Peyer's patch (tissue), 4 donors: ENCODE results near the gene IL34. TPM values are rescaled to one million over a fixed set of nuclear protein-coding genes. Genes with fewer than 3 reads are reported as not detected.
A peak's percentile ranks its signal among the peaks of the same experiment; 100 is the strongest.

ENCODE experiments used
- DNase-seq, 3 donors: peaks; one replicate each; pipeline ENCODE4 v3.0.0-alpha.2; 2017 to 2019
- H3K27ac ChIP-seq, 4 donors: fragments of 200-600 bp; sonication (generic); one replicate each; pipeline ENCODE4 v1.5.1; 2016 to 2019
- H3K27me3 ChIP-seq, 2 donors: fragments of 200-600 bp; sonication (generic); one replicate each; pipeline ENCODE4 v1.5.1; 2019
- H3K36me3 ChIP-seq, 3 donors: fragments of 200-600 bp; sonication (generic); one replicate each; pipeline ENCODE4 v1.5.1; 2016 to 2019
- H3K4me1 ChIP-seq, 4 donors: fragments of 200-600 bp; sonication (generic); one replicate each; pipeline ENCODE4 v1.5.1; 2016 to 2019
- H3K4me3 ChIP-seq, 4 donors: fragments of 200-600 bp; sonication (generic); 1 replicate in 3 of 4; 2 replicates in 1 of 4; pipeline ENCODE4 v1.5.1; 2016 to 2019; ENCODE audit warnings: mild to moderate bottlenecking in 1 of 4
- H3K9me3 ChIP-seq, 4 donors: fragments of 200-600 bp; sonication (generic); one replicate each; pipeline ENCODE4 v1.5.1; 2016 to 2019; ENCODE audit warnings: mild to moderate bottlenecking in 1 of 4
- POLR2A ChIP-seq, 2 donors: fragments of 450-650 bp; IDR thresholded peaks; one replicate each; pipeline ENCODE4 v1.5.1; 2017; ENCODE audit warnings: antibody characterized with exemption in 2 of 2, mild to moderate bottlenecking in 2 of 2, moderate library complexity in 2 of 2
- total RNA-seq, 4 donors: library from RNA; depleted of rRNA; stranded (reverse); fragments of >200 nt; gene quantifications; one replicate each; pipeline ENCODE4 v1.1.0, GENCODE V29; 2016
- TF ChIP-seq, protein P1 (sequence below), 6 experiments: fragments of 450-650 bp in 4 of 6; fragments of 200-600 bp in 2 of 6; sonication (generic) in 1 of 6; IDR thresholded peaks; one replicate each; pipeline ENCODE4 v1.5.1; 2017 to 2019; ENCODE audit warnings: antibody characterized with exemption in 6 of 6, mild to moderate bottlenecking in 3 of 6, moderate library complexity in 1 of 6

Gene IL34
- total RNA-seq, 4 donors from 2014 or later: 1.6 to 23.1 (median 2.6) TPM

- no peak for TF ChIP-seq POLR2A (IDR thresholded peaks at IDR 0.05)
- TF ChIP-seq, protein P1, sequence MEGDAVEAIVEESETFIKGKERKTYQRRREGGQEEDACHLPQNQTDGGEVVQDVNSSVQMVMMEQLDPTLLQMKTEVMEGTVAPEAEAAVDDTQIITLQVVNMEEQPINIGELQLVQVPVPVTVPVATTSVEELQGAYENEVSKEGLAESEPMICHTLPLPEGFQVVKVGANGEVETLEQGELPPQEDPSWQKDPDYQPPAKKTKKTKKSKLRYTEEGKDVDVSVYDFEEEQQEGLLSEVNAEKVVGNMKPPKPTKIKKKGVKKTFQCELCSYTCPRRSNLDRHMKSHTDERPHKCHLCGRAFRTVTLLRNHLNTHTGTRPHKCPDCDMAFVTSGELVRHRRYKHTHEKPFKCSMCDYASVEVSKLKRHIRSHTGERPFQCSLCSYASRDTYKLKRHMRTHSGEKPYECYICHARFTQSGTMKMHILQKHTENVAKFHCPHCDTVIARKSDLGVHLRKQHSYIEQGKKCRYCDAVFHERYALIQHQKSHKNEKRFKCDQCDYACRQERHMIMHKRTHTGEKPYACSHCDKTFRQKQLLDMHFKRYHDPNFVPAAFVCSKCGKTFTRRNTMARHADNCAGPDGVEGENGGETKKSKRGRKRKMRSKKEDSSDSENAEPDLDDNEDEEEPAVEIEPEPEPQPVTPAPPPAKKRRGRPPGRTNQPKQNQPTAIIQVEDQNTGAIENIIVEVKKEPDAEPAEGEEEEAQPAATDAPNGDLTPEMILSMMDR (IDR thresholded peaks at IDR 0.05): peak in 3 of 6 experiments; percentile 29 to 35 (median 34)
- Histone ChIP-seq H3K9me3 (no peaks in the 10 kb centered on the region), H3K27me3 (no peaks in the 10 kb centered on the region), H3K4me1 (peaks cover 0 to 17% (median 2%) of the 10 kb centered on the region in 4 donors), H3K36me3 (no peaks in the 10 kb centered on the region), H3K27ac (peak overlapping the region in 3 of 4 donors; percentile 35 to 48 (median 48)), H3K4me3 (no peak overlapping the region)
- peak in 2 of 3 donors; percentile 62 to 68 for DNase-seq
These were observed 35.8 kb upstream of the IL34 start for GRCh38 chr16:70610273-70611223.

DNA sequence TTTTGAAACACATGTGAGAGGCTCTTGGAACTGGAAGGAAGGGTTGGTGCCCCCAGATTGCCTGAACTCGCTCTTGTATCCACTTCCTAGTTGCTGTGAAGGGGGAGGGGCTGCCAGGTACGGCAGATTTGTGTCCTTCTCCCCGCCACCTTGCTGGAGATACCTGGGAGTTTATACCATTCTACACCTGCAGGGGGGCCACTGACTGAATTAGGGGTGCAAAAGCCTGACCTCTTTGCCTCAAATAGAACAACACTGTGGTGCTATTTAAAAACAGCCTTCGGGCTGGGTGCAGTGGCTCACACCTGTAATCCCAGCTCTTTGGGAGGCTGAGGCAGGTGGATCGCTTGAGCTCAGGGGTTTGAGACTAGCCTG is 35.1 kb upstream of the IL34 start:
- Histone ChIP-seq H3K36me3 (no peaks in the 10 kb centered on the region), H3K4me1 (peaks cover 0 to 17% (median 2%) of the 10 kb centered on the region in 4 donors), H3K27me3 (no peaks in the 10 kb centered on the region), H3K9me3 (no peaks in the 10 kb centered on the region), H3K4me3 (no peak overlapping the region), H3K27ac (no peak overlapping the region)
- no peak for DNase-seq
- no peak for TF ChIP-seq POLR2A (IDR thresholded peaks at IDR 0.05)
- TF ChIP-seq, protein P1 (IDR thresholded peaks at IDR 0.05): no peak

DNA sequence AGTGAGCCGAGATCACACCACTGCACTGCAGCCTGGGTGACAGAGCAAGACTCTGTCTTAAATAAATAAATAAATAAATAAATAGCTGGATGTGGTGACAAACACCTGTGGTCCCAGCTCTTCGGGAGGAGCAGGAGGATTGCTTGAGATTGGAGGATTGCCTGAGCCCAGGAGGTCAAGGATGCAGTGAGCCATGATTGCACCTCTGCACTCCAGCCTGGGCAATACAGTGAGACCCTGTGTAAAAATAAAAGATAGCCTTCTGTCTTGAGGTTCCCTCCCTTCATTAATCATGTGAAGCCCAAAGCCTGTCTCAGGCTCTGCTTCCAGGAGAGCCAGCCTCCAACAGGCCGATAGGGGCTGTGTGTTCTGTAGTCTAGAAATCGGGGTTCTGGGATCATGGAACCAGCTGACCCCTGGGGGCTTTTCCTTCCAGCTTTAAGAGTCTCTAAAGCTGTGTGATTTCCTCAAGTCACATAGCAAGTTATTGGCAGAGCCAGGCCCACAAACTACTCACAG is 34.5 kb upstream of the IL34 start:
- Histone ChIP-seq H3K9me3 (no peaks in the 10 kb centered on the region), H3K4me3 (no peak overlapping the region), H3K4me1 (peaks cover 0 to 17% (median 2%) of the 10 kb centered on the region in 4 donors), H3K27me3 (no peaks in the 10 kb centered on the region), H3K36me3 (no peaks in the 10 kb centered on the region), H3K27ac (no peak overlapping the region)
- DNase-seq: no peak
- TF ChIP-seq POLR2A (IDR thresholded peaks at IDR 0.05): no peak
- TF ChIP-seq, protein P1 (IDR thresholded peaks at IDR 0.05): no peak

DNA sequence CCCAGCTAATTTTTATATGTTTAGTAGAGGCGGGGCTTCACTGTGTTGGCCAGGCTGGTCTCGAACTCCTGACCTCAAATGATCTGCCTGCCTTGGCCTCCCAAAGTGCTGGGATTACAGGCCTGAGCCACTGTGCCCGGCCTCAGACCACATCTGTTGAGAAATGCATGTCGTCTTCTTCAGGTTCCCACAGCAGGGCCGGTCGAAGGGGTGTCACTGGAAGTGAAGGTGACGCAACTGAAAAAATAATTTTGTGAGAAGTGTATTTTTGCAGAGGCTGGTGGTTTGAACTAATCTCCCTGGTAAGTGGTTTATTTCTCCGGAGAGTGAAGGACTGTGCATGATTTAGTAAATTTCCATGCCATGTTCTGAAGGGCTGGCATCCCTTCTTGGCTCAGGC is 33.4 kb upstream of the IL34 start:
- no peak for DNase-seq

GRCh38 chr16:70614208-70614951 is 32.0 kb upstream of the IL34 start:
- Histone ChIP-seq H3K27me3 (no peaks in the 10 kb centered on the region), H3K4me3 (no peak overlapping the region), H3K27ac (no peak overlapping the region), H3K9me3 (no peaks in the 10 kb centered on the region), H3K4me1 (peaks cover 0 to 16% (median 2%) of the 10 kb centered on the region in 4 donors), H3K36me3 (no peaks in the 10 kb centered on the region)
- DNase-seq: no peak
- TF ChIP-seq, protein P1 (IDR thresholded peaks at IDR 0.05): no peak
- TF ChIP-seq POLR2A (IDR thresholded peaks at IDR 0.05): no peak

More for the DNA sequence above, 33.4 kb upstream of the IL34 start:
- TF ChIP-seq, protein P1 (IDR thresholded peaks at IDR 0.05): no peak
- TF ChIP-seq POLR2A (IDR thresholded peaks at IDR 0.05): no peak
- H3K4me1 ChIP-seq: peaks cover 0 to 17% (median 2%) of the 10 kb centered on the region in 4 donors
- no peak overlapping the region for H3K4me3 ChIP-seq
- H3K9me3 ChIP-seq: no peaks in the 10 kb centered on the region
- no peaks in the 10 kb centered on the region for H3K36me3 ChIP-seq
- no peak overlapping the region for H3K27ac ChIP-seq
- H3K27me3 ChIP-seq: no peaks in the 10 kb centered on the region
